ENCODE results near the gene JPH2.

DNA sequence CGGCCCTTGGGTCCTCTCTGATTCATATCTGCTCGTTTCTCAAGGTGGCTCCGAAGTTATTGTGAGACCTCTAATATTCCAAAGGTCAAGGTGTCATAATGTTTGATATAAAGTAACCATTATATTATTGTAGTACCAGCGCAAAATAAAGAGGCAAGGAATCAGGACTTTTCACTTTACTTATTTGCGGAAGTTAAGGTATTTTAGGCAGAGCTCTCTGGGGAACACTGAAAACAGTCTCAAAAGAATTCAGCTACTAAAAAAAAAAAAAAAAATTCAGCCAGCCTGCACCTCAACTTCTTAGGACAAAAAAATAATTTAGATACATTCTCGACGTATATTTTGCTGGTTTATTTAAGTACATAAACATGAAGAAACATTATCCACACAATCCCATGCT, 21.2 kb upstream of the JPH2 start:
- TF ChIP-seq, protein P1, sequence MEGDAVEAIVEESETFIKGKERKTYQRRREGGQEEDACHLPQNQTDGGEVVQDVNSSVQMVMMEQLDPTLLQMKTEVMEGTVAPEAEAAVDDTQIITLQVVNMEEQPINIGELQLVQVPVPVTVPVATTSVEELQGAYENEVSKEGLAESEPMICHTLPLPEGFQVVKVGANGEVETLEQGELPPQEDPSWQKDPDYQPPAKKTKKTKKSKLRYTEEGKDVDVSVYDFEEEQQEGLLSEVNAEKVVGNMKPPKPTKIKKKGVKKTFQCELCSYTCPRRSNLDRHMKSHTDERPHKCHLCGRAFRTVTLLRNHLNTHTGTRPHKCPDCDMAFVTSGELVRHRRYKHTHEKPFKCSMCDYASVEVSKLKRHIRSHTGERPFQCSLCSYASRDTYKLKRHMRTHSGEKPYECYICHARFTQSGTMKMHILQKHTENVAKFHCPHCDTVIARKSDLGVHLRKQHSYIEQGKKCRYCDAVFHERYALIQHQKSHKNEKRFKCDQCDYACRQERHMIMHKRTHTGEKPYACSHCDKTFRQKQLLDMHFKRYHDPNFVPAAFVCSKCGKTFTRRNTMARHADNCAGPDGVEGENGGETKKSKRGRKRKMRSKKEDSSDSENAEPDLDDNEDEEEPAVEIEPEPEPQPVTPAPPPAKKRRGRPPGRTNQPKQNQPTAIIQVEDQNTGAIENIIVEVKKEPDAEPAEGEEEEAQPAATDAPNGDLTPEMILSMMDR (IDR thresholded peaks at IDR 0.05) = no peak
- TF ChIP-seq, protein P2, sequence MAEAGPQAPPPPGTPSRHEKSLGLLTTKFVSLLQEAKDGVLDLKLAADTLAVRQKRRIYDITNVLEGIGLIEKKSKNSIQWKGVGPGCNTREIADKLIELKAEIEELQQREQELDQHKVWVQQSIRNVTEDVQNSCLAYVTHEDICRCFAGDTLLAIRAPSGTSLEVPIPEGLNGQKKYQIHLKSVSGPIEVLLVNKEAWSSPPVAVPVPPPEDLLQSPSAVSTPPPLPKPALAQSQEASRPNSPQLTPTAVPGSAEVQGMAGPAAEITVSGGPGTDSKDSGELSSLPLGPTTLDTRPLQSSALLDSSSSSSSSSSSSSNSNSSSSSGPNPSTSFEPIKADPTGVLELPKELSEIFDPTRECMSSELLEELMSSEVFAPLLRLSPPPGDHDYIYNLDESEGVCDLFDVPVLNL (CRISPR knock-in tag; IDR thresholded peaks at IDR 0.05; ENCODE audit: borderline replicate concordance, low read depth) = no peak
- TF ChIP-seq CBFB (CRISPR knock-in tag; IDR thresholded peaks at IDR 0.05; ENCODE audit: low read depth) = no peak
- TF ChIP-seq, protein P3, sequence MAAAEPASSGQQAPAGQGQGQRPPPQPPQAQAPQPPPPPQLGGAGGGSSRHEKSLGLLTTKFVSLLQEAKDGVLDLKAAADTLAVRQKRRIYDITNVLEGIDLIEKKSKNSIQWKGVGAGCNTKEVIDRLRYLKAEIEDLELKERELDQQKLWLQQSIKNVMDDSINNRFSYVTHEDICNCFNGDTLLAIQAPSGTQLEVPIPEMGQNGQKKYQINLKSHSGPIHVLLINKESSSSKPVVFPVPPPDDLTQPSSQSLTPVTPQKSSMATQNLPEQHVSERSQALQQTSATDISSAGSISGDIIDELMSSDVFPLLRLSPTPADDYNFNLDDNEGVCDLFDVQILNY (CRISPR knock-in tag; IDR thresholded peaks at IDR 0.05) = no peak
- TF ChIP-seq, protein P4, sequence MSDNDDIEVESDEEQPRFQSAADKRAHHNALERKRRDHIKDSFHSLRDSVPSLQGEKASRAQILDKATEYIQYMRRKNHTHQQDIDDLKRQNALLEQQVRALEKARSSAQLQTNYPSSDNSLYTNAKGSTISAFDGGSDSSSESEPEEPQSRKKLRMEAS (CRISPR knock-in tag; IDR thresholded peaks at IDR 0.05) = no peak
- TF ChIP-seq, protein P5, sequence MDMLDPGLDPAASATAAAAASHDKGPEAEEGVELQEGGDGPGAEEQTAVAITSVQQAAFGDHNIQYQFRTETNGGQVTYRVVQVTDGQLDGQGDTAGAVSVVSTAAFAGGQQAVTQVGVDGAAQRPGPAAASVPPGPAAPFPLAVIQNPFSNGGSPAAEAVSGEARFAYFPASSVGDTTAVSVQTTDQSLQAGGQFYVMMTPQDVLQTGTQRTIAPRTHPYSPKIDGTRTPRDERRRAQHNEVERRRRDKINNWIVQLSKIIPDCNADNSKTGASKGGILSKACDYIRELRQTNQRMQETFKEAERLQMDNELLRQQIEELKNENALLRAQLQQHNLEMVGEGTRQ (CRISPR knock-in tag; IDR thresholded peaks at IDR 0.05) = no peak
- TF ChIP-seq FOXP4 (CRISPR knock-in tag; IDR thresholded peaks at IDR 0.05) = no peak
- no peak for TF ChIP-seq ESRRA (CRISPR knock-in tag; IDR thresholded peaks at IDR 0.05; ENCODE audit: borderline replicate concordance)
- no peak for TF ChIP-seq ZBTB43 (CRISPR knock-in tag; IDR thresholded peaks at IDR 0.05)
- TF ChIP-seq, protein P6, sequence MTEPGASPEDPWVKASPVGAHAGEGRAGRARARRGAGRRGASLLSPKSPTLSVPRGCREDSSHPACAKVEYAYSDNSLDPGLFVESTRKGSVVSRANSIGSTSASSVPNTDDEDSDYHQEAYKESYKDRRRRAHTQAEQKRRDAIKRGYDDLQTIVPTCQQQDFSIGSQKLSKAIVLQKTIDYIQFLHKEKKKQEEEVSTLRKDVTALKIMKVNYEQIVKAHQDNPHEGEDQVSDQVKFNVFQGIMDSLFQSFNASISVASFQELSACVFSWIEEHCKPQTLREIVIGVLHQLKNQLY (CRISPR knock-in tag; IDR thresholded peaks at IDR 0.05) = no peak
- no peak for TF ChIP-seq ZNF317 (CRISPR knock-in tag; IDR thresholded peaks at IDR 0.05; ENCODE audit: borderline replicate concordance, low read depth)
- TF ChIP-seq, protein P7, sequence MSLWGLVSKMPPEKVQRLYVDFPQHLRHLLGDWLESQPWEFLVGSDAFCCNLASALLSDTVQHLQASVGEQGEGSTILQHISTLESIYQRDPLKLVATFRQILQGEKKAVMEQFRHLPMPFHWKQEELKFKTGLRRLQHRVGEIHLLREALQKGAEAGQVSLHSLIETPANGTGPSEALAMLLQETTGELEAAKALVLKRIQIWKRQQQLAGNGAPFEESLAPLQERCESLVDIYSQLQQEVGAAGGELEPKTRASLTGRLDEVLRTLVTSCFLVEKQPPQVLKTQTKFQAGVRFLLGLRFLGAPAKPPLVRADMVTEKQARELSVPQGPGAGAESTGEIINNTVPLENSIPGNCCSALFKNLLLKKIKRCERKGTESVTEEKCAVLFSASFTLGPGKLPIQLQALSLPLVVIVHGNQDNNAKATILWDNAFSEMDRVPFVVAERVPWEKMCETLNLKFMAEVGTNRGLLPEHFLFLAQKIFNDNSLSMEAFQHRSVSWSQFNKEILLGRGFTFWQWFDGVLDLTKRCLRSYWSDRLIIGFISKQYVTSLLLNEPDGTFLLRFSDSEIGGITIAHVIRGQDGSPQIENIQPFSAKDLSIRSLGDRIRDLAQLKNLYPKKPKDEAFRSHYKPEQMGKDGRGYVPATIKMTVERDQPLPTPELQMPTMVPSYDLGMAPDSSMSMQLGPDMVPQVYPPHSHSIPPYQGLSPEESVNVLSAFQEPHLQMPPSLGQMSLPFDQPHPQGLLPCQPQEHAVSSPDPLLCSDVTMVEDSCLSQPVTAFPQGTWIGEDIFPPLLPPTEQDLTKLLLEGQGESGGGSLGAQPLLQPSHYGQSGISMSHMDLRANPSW (CRISPR knock-in tag; conservative IDR thresholded peaks at IDR 0.05; ENCODE audit: low read depth) = no peak
- no peak for TF ChIP-seq SP1 (CRISPR knock-in tag; conservative IDR thresholded peaks at IDR 0.05)

Measured in WTC11 (cell line).